CD4-positive, alpha-beta T cell treated with Interferon gamma for 1 hour (primary cell): ENCODE data around the gene RPRD1A.
A peak's percentile ranks its signal among the peaks of the same experiment; 100 is the strongest.
"Not testable (repeated sequence)": the region's sequence is repeated elsewhere in the genome, so short reads cannot be mapped to it uniquely, and the experiment has no call there.

Experiments used
- DNase-seq: peaks from one replicate; pipeline ENCODE4 v3.0.0-alpha.2; 2020

The RPRD1A gene

DNA sequence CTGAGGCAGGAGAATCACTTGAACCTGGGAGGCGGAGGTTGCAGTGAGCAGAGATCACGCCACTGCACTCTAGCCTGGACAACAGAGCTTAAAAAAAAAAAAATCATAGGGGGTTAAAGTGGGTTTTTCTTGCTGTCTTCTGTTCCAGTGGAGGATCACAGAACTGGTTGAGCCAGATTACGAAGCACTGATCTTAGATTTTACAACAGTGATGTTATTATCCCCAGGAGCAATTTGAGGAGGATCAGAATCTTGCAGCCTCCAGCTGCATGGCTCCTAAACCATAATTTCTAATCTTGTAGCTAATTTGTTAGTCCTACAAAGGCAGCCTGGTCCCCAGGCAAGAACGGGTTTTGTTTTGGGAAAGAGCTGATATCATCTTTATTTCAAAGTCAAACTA is 99.5 kb downstream of the RPRD1A start:
- DNase-seq, result not testable (repeated sequence)

DNA sequence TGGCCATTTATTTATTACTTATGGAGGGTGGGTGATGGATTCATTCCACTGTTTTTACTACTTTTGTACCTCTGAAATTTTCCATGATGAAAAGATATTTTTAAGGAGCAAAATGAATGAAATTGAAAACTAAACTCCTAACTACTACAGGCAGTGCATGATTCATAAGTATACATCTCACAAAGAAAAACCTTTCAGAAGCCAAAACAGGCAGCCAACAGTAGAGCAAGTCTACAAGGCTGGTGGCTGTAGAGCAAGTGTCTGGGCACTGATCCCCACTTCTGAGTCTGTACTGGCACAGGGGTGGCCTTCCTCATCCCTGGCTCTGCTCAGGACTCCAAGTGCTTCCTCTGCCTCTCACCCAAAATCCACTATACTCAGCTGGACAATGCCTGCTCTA is 103.0 kb downstream of the RPRD1A start:
- DNase-seq, result no peak

DNA sequence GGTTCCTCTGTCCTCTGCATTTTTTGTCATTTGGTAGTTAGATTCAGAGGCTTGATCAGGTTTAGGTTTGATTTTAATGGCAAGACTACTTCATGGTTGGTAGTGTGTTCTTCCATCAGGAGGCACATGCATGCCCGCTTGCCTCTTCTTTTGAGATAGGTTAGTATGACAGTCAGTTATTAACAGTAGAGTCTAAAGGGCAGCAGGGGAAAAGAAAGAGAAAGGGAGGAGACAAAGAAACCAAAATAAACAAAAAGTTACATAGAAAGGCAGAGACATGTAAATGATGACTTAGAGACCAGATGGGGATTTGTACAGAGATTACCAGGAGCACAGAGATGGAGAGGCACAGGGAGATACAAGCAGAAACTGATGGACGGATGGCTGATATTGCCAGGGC is 105.0 kb downstream of the RPRD1A start:
- DNase-seq, result no peak

DNA sequence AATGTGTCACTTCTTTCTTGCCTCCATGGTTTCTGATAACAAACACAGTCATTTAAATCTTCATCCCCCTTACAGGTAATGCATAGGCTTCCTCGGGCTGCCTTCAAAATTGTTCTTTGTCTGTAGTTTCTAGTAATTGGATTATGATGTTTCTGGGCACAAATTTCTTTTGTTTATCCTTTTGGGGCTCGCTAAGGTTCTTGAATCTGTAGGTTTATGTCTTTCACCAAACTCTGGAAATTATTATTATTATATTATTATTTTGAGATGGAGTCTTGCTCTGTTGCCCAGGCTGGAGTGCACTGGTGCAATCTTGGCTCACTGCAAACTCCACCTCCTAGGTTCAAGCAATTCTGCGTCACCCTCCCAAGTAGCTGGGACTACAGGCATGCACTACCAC is 111.1 kb downstream of the RPRD1A start:
- DNase-seq, result no peak

DNA sequence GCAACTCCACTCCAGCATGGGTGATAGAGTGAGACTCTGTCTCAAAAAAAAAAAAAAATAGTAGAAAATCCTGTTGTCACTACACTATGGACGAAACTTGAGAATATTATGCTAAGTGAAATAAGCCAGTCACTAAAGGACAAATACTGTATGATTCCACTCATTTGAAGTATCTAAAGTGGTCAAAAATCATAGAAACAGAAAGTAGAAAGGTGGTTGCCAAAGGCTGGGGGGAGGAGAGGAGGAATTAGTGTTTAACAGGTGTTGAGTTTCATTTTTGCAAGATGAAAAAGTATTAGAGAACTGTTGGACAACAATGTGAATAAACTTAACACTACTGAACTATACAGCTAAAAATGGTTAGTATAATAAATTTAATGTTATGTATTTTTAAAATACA is 113.7 kb downstream of the RPRD1A start:
- no peak for DNase-seq

DNA sequence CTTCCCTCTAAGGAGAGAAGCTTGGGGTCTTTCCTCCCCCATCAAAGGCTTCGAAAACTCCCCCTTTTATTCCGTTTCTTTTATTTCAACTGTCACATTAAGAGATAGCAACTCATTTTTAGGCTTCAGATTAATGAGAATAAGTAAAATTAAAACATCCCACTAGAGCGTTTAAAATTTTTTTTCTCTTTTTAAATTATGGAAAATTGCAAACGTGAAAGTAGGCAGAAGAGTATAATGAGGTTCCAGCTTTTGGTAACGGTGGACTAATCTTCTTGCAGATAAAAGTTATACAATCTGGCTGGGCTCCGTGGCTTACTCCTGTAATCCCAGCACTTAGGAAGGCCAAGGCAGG is 116.8 kb downstream of the RPRD1A start:
- no peak for DNase-seq

DNA sequence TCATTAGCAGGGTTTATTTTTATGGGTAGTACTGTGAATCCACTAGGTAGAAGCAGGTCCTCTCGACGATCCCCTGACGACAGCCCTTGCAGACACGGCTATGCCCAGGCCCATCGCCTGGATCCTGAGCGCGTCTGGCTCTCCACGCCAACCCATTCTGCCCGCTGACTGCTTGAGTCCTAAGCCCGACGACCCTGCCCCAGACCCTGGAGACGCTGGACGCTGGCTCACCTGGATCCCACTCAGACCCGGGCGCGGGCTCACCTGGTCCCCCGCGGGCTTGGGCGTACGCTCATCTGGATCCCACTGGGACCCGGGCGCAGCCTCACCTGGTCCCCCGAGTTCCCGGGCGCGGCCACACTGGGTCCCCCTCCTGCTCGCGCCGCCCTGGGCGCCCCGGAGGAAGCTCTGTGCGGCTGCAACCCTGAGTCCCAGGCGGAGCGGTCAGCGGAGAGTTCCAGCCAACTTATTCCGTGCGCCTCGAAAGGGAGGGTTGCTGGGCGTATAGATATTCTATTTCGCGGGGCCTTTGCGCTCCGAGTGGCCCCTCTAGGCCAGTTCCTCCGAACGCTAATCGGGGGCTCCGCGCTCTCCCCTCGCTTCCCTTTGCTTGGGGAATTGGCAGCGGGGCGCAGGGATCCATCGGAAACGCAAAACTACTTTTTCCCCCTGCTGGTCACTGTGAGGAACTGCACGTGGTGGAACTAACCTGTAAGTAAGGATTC is 117.3 kb downstream of the RPRD1A start:
- DNase-seq, result peak; percentile 44

DNA sequence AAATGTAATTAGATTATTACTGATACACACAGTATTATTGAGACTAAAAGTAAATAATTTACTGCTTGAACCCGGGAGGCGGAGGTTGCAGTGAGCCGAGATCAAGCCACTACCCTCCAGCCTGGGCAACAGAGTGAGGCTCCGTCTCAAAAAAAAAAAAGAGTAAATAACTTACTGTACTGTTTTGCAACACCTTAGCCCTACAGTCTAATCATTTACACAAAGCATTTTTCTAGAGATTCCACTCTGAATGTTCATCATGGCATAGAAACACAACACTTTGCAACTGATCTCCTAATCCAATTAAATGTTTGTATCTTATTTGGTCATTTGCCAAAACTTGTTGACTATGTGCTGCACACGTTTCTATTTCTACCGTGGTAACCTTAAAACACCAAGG is 118.3 kb downstream of the RPRD1A start:
- no peak for DNase-seq

DNA sequence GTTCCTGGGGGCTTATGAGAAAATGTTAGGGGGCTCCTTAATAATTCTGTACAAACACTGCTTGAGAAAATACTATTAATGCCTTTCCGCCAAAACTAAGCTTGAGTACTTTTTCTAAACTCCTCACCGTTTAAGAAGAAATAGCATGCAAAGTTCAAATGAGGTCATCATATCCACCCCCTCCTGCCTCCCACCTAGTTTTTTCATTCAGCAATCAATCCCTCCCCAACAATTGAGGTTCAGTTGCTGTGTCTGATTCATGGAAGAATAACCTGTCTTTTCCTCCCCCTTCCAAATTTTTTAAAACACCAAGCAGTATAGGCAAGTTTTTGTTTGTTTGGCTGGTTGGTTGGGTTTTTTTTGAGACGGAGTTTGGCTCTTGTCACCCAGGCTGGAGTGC is 119.3 kb downstream of the RPRD1A start:
- DNase-seq, result no peak

DNA sequence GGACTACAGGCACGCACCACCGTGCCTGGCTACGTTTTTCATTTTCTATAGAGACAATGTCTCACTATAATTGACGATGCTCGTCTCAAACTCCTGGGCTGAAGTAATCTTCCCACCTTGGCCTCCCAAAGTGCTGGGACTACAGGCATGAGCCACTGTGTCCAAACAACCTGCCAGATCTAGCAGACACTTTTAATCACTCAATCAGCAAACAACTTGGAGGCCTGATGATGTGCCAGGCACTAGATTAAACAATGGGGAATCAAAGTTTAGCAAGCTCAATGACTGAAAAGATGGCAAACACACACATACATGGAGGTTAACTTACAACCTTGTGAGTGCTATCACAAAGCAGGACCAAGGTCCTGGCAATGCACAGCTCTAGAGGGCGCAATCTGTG is 124.7 kb downstream of the RPRD1A start:
- DNase-seq, result no peak

DNA sequence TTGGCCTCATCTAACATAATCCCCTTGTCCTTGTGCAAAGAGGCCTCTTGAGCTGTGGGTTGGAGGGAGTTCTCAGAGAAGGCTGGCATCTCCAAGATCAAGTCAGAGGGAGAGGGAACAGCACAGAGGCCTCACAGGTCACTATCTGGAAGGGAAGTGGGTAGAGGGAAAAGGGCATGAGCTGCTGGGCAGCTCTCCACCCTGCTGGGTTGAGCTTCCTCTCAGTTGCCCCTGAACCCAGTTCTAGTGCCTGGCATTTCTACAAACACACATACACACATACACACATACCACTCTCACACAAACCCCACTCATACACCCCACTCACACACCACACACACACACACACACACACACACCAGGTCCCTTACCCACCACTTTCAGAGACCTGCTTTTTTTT is 125.2 kb downstream of the RPRD1A start:
- DNase-seq, result no peak

DNA sequence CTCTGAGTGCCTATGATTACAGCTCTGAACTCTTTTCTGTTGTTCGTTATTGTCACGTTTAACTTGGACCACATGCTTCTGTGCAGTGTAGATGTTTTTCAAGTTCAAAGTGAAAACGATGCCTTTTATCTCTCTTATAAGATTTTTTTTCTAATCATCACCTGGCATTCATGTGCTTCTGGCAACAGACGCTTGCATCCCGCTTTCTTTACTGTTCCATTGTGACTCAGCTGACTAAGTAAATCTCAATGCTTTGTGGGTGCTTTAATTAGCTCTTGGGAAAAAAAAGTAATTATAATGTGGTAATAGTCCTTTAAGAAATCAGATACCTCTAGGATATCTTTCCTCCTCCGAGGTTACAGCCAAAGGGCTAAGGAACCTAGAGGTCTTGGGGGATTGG is 126.1 kb downstream of the RPRD1A start:
- DNase-seq, result no peak
